ENCODE data around the gene PTPRC. TPM values are rescaled to one million over a fixed set of nuclear protein-coding genes. Genes with fewer than 3 reads are reported as not detected.

PTPRC gene
- total RNA-seq, 2 donors from 2014 or later: 11.2 to 18.7 TPM

- H3K4me1 ChIP-seq: no peaks in the 10 kb centered on the region
- no peak for TF ChIP-seq CTCF (IDR thresholded peaks at IDR 0.05)
- no peak for DNase-seq
- intact Hi-C loops (cut with DNase I): no loop called here
- no peaks in the 10 kb centered on the region for H3K36me3 ChIP-seq
- no peak overlapping the region for H3K9ac ChIP-seq (ENCODE audit: low read depth in 2 of 2, low read length in 2 of 2)
- no peaks in the 10 kb centered on the region for H3K9me3 ChIP-seq
- no peaks in the 10 kb centered on the region for H3K27me3 ChIP-seq
- no peak overlapping the region for H3K4me3 ChIP-seq
- no peak overlapping the region for H3K27ac ChIP-seq
These were observed 47.4 kb downstream of the PTPRC start for GRCh38 chr1:198686069-198686728.

- Histone ChIP-seq H3K9ac (ENCODE audit: low read depth in 2 of 2, low read length in 2 of 2) (no peak overlapping the region), H3K36me3 (no peaks in the 10 kb centered on the region), H3K27me3 (no peaks in the 10 kb centered on the region), H3K4me3 (no peak overlapping the region), H3K9me3 (no peaks in the 10 kb centered on the region), H3K27ac (no peak overlapping the region), H3K4me1 (no peaks in the 10 kb centered on the region)
- DNase-seq: no peak
- intact Hi-C loops (cut with DNase I): no loop called here
- TF ChIP-seq CTCF (IDR thresholded peaks at IDR 0.05): no peak
These were observed 48.6 kb downstream of the PTPRC start for GRCh38 chr1:198687429-198687828.

- intact Hi-C loops (cut with DNase I): no loop called here
- Histone ChIP-seq H3K36me3 (no peaks in the 10 kb centered on the region), H3K4me1 (no peaks in the 10 kb centered on the region), H3K4me3 (no peak overlapping the region), H3K27ac (no peak overlapping the region), H3K9me3 (no peaks in the 10 kb centered on the region), H3K27me3 (no peaks in the 10 kb centered on the region), H3K9ac (ENCODE audit: low read depth in 2 of 2, low read length in 2 of 2) (no peak overlapping the region)
- DNase-seq: no peak
- TF ChIP-seq CTCF (IDR thresholded peaks at IDR 0.05): no peak
These were observed 52.2 kb downstream of the PTPRC start for GRCh38 chr1:198691063-198691462.

GRCh38 chr1:198693321-198693720 is 54.5 kb downstream of the PTPRC start:
- no peak overlapping the region for H3K27ac ChIP-seq
- H3K36me3 ChIP-seq: no peaks in the 10 kb centered on the region
- no peak for DNase-seq
- H3K4me3 ChIP-seq: no peak overlapping the region
- H3K4me1 ChIP-seq: no peaks in the 10 kb centered on the region
- intact Hi-C loops (cut with DNase I): no loop called here
- no peak for TF ChIP-seq CTCF (IDR thresholded peaks at IDR 0.05)
- H3K27me3 ChIP-seq: no peaks in the 10 kb centered on the region
- no peak overlapping the region for H3K9ac ChIP-seq (ENCODE audit: low read depth in 2 of 2, low read length in 2 of 2)
- H3K9me3 ChIP-seq: no peaks in the 10 kb centered on the region

- Histone ChIP-seq H3K4me1 (no peaks in the 10 kb centered on the region), H3K9ac (ENCODE audit: low read depth in 2 of 2, low read length in 2 of 2) (no peak overlapping the region), H3K27me3 (no peaks in the 10 kb centered on the region), H3K27ac (no peak overlapping the region), H3K4me3 (no peak overlapping the region), H3K9me3 (no peaks in the 10 kb centered on the region), H3K36me3 (no peaks in the 10 kb centered on the region)
- DNase-seq: no peak
- intact Hi-C loops (cut with DNase I): no loop called here
- no peak for TF ChIP-seq CTCF (IDR thresholded peaks at IDR 0.05)
These were observed 55.7 kb downstream of the PTPRC start for GRCh38 chr1:198694542-198694941.

Data from colonic mucosa (tissue), 4 donors.